HG03039 (cell line): ENCODE results near the gene INHBB.

Source experiments
- ATAC-seq: cut with Tn5 transposase; IDR thresholded peaks from one replicate; pipeline ENCODE4 v1.9.1; 2021; ENCODE audit warnings: mild to moderate bottlenecking, moderate library complexity; ENCODE audit not compliant: unreplicated experiment

INHBB gene

GRCh38 chr2:120336749-120337148, 9.2 kb upstream of the INHBB start:
- no peak for ATAC-seq

GRCh38 chr2:120338015-120338414, 7.9 kb upstream of the INHBB start:
- no peak for ATAC-seq

- no peak for ATAC-seq
Observed at GRCh38 chr2:120341977-120342376, 4.0 kb upstream of the INHBB start.

GRCh38 chr2:120342446-120342845, 3.5 kb upstream of the INHBB start:
- no peak for ATAC-seq

- ATAC-seq: no peak
Observed at GRCh38 chr2:120343100-120343432, 2.9 kb upstream of the INHBB start.

- no peak for ATAC-seq
Observed at GRCh38 chr2:120343433-120344105, 2.4 kb upstream of the INHBB start.

- ATAC-seq: no peak
Observed at GRCh38 chr2:120344214-120344975, 1.5 kb upstream of the INHBB start.

- no peak for ATAC-seq
Observed at GRCh38 chr2:120344976-120345581, 857 bp upstream of the INHBB start.

- ATAC-seq: no peak
Observed at GRCh38 chr2:120345608-120346007, 328 bp upstream of the INHBB start.

- ATAC-seq: no peak
Observed at GRCh38 chr2:120346667-120347358, 877 bp downstream of the INHBB start.

- ATAC-seq: no peak
Observed at GRCh38 chr2:120347396-120348060, 1.6 kb downstream of the INHBB start.

GRCh38 chr2:120348134-120348736, 2.3 kb downstream of the INHBB start:
- no peak for ATAC-seq

GRCh38 chr2:120348737-120349439, 3.0 kb downstream of the INHBB start:
- no peak for ATAC-seq

GRCh38 chr2:120349440-120349921, 3.5 kb downstream of the INHBB start:
- ATAC-seq: no peak

- no peak for ATAC-seq
Observed at GRCh38 chr2:120350080-120350479, 4.1 kb downstream of the INHBB start.

- ATAC-seq: no peak
Observed at GRCh38 chr2:120350801-120351320, 4.9 kb downstream of the INHBB start.

- ATAC-seq: no peak
Observed at GRCh38 chr2:120352696-120353590, 7.0 kb downstream of the INHBB start.

GRCh38 chr2:120353591-120353898, 7.6 kb downstream of the INHBB start:
- ATAC-seq: no peak

GRCh38 chr2:120353931-120354330, 8.0 kb downstream of the INHBB start:
- no peak for ATAC-seq
